Left renal pelvis (tissue), 4 donors: Measurements from ENCODE around the gene ZBTB46. TPM values are rescaled to one million over a fixed set of nuclear protein-coding genes. Genes with fewer than 3 reads are reported as not detected.
"Not testable (repeated sequence)": the region's sequence is repeated elsewhere in the genome, so short reads cannot be mapped to it uniquely, and the experiment has no call there.

ENCODE experiments used
- DNase-seq, 4 donors: peaks; one replicate each; pipeline ENCODE4 v3.0.0-alpha.2; 2013; ENCODE audit warnings: low read depth in 4 of 4, low spot score in 3 of 4
- polyA plus RNA-seq, 4 donors: library from polyadenylated mRNA; unstranded; fragments of 120-200 nt; gene quantifications; one replicate each; pipeline ENCODE4 v1.2.1, GENCODE V29; 2013; ENCODE audit not compliant: insufficient read length in 4 of 4

Gene ZBTB46
- polyA plus RNA-seq, 4 donors: 16.1 to 23.2 (median 18.9) TPM

GRCh38 chr20:63791497-63792156 lies 39.4 kb downstream of the ZBTB46 start:
- no peak for DNase-seq

GRCh38 chr20:63790572-63791168 lies 40.4 kb downstream of the ZBTB46 start:
- no peak for DNase-seq

- no peak for DNase-seq
Observed at GRCh38 chr20:63789836-63790571, 41.1 kb downstream of the ZBTB46 start.

- DNase-seq: no peak
Observed at GRCh38 chr20:63787749-63788148, 43.3 kb downstream of the ZBTB46 start.

GRCh38 chr20:63787302-63787701 lies 43.8 kb downstream of the ZBTB46 start:
- DNase-seq: no peak

- no peak for DNase-seq
Observed at GRCh38 chr20:63785691-63786131, 45.4 kb downstream of the ZBTB46 start.

GRCh38 chr20:63783970-63784369 lies 47.1 kb downstream of the ZBTB46 start:
- no peak for DNase-seq

GRCh38 chr20:63782521-63782971 lies 48.5 kb downstream of the ZBTB46 start:
- no peak for DNase-seq

- no peak for DNase-seq
Observed at GRCh38 chr20:63782051-63782471, 49.0 kb downstream of the ZBTB46 start.

GRCh38 chr20:63781181-63781580 lies 49.9 kb downstream of the ZBTB46 start:
- no peak for DNase-seq

- no peak for DNase-seq
Observed at GRCh38 chr20:63778857-63779256, 52.2 kb downstream of the ZBTB46 start.

- DNase-seq: no peak
Observed at GRCh38 chr20:63778034-63778752, 52.9 kb downstream of the ZBTB46 start.

GRCh38 chr20:63777614-63778013 lies 53.5 kb downstream of the ZBTB46 start:
- no peak for DNase-seq

GRCh38 chr20:63776875-63777274 lies 54.2 kb downstream of the ZBTB46 start:
- not testable (repeated sequence) for DNase-seq

GRCh38 chr20:63775096-63775978 lies 55.7 kb downstream of the ZBTB46 start:
- DNase-seq: peak; percentile 41 to 75 (median 63)

GRCh38 chr20:63774306-63774705 lies 56.8 kb downstream of the ZBTB46 start:
- no peak for DNase-seq

- no peak for DNase-seq
Observed at GRCh38 chr20:63773571-63774241, 57.4 kb downstream of the ZBTB46 start.

- no peak for DNase-seq
Observed at GRCh38 chr20:63772781-63773518, 58.1 kb downstream of the ZBTB46 start.
